Amniotic stem cell (primary cell): ENCODE data around the gene LRMDA.
"Not testable (repeated sequence)": the region's sequence is repeated elsewhere in the genome, so short reads cannot be mapped to it uniquely, and the experiment has no call there.

Experiments
- DNase-seq: peaks from one replicate; lab custom pipeline; 2025; lab: John Stamatoyannopoulos, UW

The LRMDA gene

GRCh38 chr10:75746356-75746755, 314.9 kb downstream of the LRMDA start:
- DNase-seq = no peak

GRCh38 chr10:75750093-75750875, 318.9 kb downstream of the LRMDA start:
- not testable (repeated sequence) for DNase-seq

GRCh38 chr10:75751232-75751631, 319.8 kb downstream of the LRMDA start:
- DNase-seq = no peak

GRCh38 chr10:75753621-75754020, 322.2 kb downstream of the LRMDA start:
- no peak for DNase-seq

DNA sequence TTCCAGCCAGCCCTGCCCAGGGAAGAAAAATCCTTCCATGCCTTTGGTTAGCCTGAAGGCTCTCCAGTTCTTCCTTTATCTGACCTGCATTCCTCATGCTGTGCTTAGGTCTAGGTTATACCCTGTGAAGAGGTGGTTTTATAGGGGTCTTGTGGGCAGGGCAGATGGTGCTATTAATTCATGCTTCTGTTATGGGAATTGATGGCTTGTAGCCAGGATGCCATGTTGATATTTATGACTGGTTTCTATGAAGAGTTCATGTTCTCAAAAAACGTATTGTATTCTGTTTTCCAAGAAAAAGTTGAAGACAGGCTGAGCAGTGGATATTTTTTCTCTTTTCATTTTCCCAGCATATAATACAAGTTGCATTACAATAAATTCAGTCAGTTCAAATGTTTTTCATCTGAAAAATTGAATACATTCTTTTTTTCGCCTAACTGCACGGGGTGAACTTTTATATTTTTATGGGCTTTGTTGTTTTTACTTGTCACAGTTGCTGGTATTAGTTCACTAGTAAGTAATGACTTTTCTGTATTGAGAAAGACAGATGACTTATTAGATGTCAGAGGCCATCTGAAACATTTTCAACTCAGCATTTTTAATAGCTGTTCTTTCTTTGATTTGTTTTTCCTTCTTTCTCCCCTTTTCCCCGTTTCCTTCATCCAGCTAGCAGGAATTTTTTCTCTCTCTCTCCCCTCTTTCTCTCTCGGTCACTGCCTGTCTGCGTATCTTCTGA, 322.8 kb downstream of the LRMDA start:
- DNase-seq = no peak

DNA sequence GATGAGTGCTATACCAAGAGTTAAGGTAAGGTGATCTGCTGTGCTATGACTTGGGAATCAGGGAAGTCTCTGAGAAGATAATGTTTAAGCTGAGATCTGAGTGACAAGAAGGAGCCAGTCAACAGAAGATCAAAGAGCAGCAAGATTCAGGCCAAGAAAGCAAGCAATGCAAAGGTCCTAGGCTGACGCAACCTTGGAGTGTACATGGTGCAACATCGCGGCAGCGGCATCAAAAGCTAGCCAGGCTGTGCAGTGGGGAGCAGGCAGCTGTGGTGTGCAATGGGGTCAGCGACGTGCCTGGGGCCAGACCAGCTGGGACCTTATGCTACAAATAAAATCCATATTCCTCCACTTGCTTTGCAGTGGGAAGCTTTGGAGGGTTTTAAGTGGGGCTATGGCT, 324.1 kb downstream of the LRMDA start:
- no peak for DNase-seq

DNA sequence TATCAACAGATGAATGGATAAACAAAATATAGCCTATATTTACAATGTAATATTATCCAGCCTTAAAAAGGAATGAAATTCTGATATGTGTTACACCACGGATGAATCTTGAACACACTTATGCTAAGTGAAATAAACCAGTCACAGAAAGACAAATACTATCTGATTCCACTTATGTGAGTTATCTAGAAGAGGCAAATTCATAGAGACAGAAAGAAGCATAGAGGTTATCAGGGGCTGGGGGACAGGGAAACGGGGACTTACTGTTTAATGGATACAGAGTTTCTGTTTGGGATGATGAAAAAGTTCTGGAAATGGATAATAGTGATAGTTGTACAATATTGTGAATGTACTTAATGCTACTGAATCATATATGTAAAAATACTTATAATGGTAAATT, 329.9 kb downstream of the LRMDA start:
- no peak for DNase-seq

DNA sequence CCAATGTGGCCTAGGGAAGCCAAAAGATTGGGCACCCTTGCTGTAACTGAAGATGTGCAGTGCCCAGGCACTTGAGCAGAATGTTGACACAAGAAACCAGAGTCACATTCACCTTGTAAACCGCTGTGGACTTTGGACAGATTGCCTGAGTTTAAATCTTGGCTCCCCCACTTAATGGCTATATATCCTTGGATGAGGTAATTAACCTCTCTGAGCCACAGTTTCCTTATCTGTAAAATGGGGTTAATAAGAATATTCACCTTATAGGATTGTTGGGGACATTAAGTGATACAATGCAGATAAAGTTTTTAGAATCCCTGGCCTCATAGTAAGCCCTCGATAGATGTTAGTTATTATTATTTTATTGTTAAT, 331.0 kb downstream of the LRMDA start:
- DNase-seq = no peak

DNA sequence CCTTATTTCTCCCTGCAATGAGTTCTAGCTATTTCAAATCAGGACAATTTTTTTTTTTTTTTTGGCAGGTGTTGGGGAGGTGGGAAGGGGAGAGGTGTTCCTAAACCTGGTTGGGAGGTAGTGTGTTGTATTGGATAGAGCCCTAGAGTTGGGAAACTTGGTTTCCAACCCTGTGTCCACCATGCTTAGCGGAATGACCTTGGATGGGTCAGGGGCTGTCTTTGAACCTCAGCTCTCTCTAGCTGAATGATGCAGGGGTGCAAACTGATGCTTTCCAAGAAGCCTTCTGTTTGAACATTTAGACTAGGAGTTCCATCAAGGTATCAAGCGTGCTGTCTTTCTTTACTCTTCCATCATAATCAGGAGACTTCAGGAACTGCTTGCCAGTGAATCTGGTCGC, 332.2 kb downstream of the LRMDA start:
- DNase-seq = no peak

GRCh38 chr10:75764974-75765788, 333.8 kb downstream of the LRMDA start:
- no peak for DNase-seq

- DNase-seq = no peak
Observed at GRCh38 chr10:75765789-75766096, 334.3 kb downstream of the LRMDA start.

DNA sequence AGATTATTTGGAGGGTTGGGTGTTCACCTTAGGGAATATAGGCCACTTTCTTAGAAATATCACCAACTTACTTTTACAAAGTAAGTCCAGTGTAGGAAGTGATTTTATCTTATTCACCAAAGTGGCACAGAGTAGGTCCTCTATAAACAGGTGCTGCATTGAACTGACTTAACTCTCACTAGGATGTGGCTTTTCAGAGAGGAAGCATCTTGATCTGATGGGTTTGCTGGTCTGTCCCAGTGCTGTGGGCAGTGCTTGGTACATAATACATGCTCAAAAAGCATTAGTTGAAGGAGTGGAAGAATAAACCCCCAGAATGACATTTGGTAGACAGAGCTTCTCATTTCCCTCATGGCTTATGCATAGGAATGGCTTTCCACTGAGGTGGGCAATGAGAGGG, 334.7 kb downstream of the LRMDA start:
- no peak for DNase-seq

DNA sequence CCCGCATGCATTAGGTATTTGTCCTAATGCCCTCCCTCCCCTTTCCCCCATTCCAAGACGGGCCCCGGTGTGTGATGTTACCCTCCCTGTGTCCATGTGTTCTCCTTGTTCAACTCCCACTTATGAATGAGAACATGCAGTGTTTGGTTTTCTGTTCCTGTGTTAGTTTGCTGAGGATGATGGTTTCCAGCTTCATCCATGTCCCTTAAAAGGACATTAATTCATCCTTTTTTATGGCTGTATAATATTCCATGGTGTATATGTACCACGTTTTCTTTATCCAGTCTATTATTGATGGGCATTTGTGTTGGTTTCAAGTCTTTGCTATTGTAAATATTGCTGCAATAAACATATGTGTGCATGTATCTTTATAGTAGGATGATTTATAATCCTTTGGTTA, 335.3 kb downstream of the LRMDA start:
- DNase-seq = not testable (repeated sequence)

GRCh38 chr10:75770626-75771081, 339.2 kb downstream of the LRMDA start:
- DNase-seq = no peak

- DNase-seq = no peak
Observed at GRCh38 chr10:75771606-75772005, 340.2 kb downstream of the LRMDA start.

GRCh38 chr10:75772153-75772887, 340.9 kb downstream of the LRMDA start:
- DNase-seq = no peak

GRCh38 chr10:75773231-75773780, 341.9 kb downstream of the LRMDA start:
- DNase-seq = no peak

GRCh38 chr10:75773813-75774782, 342.7 kb downstream of the LRMDA start:
- no peak for DNase-seq

GRCh38 chr10:75774783-75775490, 343.5 kb downstream of the LRMDA start:
- no peak for DNase-seq
